ENCODE results near the gene RACGAP1.
"Not testable (repeated sequence)": the region's sequence is repeated elsewhere in the genome, so short reads cannot be mapped to it uniquely, and the experiment has no call there.

DNA sequence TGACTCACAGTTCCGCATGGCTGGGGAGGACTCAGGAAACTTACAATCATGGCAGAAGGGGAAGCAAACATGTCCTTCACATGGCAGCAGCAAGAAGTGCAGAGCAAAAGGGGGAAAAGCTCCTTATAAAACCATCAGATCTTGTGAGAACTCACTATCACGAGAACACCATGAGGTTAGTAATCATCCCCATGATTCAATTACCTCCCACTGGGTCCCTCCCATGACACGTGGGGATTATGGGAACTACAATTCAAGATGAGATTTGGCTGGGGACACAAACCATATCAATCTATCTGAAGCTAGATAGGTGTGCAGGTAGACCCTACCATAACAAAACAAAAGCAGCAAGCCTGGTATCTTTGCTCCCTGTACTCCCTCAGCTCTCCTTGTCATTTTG lies 38.8 kb downstream of the RACGAP1 start:
- TF ChIP-seq, protein P1, sequence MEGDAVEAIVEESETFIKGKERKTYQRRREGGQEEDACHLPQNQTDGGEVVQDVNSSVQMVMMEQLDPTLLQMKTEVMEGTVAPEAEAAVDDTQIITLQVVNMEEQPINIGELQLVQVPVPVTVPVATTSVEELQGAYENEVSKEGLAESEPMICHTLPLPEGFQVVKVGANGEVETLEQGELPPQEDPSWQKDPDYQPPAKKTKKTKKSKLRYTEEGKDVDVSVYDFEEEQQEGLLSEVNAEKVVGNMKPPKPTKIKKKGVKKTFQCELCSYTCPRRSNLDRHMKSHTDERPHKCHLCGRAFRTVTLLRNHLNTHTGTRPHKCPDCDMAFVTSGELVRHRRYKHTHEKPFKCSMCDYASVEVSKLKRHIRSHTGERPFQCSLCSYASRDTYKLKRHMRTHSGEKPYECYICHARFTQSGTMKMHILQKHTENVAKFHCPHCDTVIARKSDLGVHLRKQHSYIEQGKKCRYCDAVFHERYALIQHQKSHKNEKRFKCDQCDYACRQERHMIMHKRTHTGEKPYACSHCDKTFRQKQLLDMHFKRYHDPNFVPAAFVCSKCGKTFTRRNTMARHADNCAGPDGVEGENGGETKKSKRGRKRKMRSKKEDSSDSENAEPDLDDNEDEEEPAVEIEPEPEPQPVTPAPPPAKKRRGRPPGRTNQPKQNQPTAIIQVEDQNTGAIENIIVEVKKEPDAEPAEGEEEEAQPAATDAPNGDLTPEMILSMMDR (IDR thresholded peaks at IDR 0.05) = not testable (repeated sequence)
- not testable (repeated sequence) for TF ChIP-seq POLR2A (IDR thresholded peaks at IDR 0.05)

All from gastroesophageal sphincter (tissue), 3 donors.